ENCODE results near the gene PPIF. TPM values are rescaled to one million over a fixed set of nuclear protein-coding genes. Genes with fewer than 3 reads are reported as not detected.

PPIF gene
- total RNA-seq, 1 donor from 2014 or later, result 23.1 TPM

GRCh38 chr10:79349072-79349491, 1.8 kb downstream of the PPIF start:
- DNase-seq (ENCODE audit: low spot score), result no peak

GRCh38 chr10:79349766-79350406, 2.6 kb downstream of the PPIF start:
- no peak for DNase-seq (ENCODE audit: low spot score)

DNA sequence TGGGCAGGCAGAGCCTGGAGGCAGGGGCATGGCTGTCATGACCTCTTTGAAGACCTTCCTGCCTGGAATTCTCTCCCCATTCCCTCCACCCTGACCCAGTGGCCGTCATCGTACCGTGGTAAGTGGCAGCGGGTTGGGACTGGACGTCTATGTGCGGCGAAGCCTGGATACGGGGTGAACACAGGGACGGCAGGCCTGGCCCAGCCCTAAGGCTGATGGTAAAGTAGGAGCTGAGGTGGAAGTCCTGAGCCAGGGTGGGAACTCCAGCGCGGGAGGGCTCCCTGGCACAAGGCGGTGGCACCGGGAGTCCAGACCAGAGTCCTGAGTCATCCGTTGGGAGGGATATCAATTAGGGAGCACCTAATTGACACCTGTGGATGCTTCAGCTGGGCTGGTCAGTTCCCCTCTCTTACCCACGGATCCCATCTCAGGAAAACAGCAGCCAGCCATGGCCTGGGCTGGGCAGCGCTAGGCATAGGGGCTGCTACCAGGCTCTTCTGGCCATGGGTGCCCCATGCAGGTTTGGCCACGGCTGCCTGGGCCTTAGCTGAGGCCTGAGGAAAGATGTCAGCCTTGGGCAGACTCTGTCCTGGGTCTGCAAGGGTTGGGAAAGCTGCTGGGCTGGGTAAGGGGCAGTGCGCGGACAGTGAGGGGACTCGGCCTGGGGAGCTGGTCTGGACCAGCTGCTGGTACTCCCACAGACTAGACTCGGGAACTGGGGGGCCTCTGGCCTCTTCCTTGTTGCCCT, 3.3 kb downstream of the PPIF start:
- no peak for DNase-seq (ENCODE audit: low spot score)

- no peak for DNase-seq (ENCODE audit: low spot score)
Measured at GRCh38 chr10:79351332-79351731, 4.1 kb downstream of the PPIF start.

DNA sequence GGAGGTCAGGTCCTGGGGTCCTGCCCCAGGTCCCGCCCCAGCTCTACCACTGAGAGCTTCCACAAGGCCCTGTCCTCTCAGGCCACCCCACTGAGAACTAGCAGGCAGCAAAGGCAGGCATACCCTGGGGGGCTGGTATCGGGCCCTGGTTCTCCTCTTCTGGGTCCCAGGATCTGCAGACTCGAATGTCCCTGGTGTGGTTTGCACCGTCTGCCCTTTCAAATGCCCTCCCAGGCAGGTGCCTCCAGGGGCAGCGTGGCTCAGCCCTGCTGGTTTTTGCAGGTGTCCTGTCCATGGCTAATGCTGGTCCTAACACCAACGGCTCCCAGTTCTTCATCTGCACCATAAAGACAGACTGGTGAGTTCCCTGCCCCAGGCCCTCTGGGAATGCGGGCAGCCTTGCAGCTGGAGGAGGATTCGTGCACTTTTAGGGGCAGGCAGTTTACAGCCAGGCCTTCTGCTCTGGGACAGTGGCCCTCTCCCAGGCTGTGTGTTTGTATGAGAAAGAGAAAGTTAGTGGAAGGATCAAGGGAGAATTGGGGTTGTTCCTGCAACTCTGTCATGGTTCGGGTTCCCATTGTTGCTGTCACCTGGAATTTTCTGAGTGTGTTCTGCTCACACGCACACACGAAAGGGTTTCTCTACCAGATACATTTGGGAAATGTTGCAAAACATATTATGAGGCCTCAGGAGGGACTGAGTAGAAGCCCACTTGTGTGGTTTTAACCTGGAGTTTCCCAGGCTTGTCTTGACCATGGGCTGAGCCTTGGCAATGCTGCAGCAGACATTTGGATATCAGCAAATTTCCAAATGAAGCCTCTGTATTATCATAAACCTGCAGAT, 5.0 kb downstream of the PPIF start:
- no peak for DNase-seq (ENCODE audit: low spot score)

GRCh38 chr10:79353000-79353406, 5.7 kb downstream of the PPIF start:
- DNase-seq (ENCODE audit: low spot score), result no peak

GRCh38 chr10:79353726-79354125, 6.5 kb downstream of the PPIF start:
- DNase-seq (ENCODE audit: low spot score), result no peak

GRCh38 chr10:79354141-79354540, 6.9 kb downstream of the PPIF start:
- no peak for DNase-seq (ENCODE audit: low spot score)

DNA sequence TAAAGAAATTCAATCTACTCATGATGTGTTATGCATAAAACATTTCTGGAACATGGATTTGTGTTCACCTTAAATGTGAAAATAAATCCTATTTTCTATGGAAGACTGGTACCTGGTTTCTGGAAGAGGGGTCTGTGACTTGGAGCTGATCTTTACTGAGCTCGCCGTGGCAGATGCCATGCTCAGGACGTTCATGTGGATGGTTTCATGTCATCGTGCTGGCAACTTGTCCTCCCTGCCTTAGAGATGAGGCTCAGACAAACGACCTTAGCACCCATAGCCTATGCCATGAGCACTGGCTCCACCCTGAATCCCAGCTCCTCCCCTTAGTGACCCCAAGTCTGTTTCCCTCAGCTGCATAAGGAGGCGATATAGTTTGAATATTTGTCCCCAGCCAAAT, 7.3 kb downstream of the PPIF start:
- DNase-seq (ENCODE audit: low spot score), result no peak

GRCh38 chr10:79355420-79356017, 8.2 kb downstream of the PPIF start:
- DNase-seq (ENCODE audit: low spot score), result no peak

DNA sequence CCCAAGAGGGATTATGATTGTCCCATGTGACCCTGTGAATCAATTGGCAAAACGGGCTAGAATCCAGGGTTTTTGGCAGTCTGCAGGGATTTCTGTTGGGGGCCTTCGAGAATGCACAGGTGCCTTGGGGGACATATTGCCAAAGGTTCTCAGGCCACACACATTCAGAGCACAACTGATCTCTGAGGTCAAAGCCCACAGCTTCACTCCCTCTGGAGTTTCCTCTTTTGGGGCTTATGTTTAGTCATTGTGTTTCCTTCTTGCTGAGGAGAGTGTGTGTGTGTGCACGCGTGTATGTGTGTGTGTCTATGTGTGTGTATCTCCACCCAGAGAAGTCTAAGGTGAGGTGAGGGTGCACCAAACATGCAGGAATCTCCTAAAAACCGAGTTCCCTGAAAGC, 8.8 kb downstream of the PPIF start:
- no peak for DNase-seq (ENCODE audit: low spot score)

DNA sequence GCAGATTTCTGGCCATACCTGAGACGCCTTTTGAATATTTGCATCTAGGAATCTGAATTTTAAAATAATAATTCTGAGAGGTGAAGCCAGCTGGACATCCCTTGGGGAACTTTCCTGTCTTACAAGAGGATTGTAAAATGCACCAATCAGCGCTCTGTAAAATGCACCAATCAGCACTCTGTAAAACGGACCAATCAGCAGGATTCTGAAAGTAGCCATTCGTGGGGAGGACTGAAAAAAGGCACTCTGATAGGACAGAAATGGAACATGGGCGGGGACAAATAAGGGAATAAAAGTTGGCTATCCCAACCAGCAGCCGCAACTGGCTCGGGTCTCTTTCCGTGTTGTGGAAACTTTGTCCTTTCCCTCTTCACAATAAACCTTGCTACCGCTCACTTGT, 9.9 kb downstream of the PPIF start:
- DNase-seq (ENCODE audit: low spot score), result no peak

DNA sequence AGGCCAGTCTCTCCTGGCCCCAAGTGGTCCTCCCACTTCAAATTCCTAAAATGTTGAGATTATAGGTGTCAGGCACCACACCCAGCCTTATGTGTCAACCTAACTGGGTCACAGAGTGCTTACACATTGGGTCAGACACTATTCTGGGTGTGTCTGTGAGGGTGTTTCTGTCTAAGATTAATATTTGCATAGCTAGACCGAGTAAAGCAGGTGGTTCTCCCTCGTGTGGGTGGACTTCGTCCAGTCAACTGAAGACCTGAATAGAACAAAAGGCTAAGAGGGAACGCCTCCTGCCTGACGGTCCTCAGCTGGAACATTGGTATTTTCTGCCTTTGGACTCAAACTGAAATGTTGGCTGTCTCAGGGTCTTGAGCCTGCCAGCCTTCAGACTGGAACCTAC, 11.5 kb downstream of the PPIF start:
- DNase-seq (ENCODE audit: low spot score), result no peak

- DNase-seq (ENCODE audit: low spot score), result no peak
Measured at GRCh38 chr10:79359816-79360498, 12.7 kb downstream of the PPIF start.

DNA sequence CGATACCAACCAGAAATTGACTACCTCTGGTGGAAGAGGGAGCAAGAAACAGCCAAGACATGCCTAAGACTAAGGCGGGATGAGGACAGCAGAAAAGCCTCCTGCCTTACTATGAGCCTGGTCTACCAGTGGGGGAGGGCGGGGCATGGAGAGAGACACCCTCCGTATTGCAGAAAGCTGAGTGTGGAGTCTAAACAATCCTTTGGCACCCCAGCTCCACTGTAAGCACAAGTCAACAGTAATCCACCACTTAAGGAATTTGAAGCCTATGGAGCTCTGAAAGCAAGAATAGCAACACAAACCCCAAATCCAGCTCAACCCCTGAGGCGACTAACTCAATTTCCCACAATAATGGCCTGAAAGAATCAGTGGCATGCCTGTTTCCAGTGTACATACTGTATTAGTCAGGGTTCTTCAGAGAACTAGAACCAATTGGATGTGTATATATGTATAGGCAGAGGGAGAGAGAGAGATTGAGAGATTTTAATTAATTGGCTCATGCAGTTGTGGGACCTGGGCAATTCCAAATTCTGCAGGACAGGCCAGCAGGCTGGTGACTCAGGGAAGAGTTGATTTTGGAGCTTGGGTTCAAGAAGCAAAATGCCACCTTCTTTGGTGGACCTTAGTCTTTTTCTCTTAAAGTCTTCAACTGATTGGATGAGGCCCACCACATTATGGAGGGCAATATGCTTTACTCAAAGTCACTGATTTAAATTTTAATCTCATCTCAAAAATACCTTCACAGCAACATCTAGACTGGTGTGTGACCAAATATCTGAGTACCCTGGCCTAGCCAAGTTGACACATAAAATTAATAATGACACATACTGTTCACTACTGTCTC, 13.5 kb downstream of the PPIF start:
- no peak for DNase-seq (ENCODE audit: low spot score)

- no peak for DNase-seq (ENCODE audit: low spot score)
Measured at GRCh38 chr10:79361726-79362397, 14.6 kb downstream of the PPIF start.

DNA sequence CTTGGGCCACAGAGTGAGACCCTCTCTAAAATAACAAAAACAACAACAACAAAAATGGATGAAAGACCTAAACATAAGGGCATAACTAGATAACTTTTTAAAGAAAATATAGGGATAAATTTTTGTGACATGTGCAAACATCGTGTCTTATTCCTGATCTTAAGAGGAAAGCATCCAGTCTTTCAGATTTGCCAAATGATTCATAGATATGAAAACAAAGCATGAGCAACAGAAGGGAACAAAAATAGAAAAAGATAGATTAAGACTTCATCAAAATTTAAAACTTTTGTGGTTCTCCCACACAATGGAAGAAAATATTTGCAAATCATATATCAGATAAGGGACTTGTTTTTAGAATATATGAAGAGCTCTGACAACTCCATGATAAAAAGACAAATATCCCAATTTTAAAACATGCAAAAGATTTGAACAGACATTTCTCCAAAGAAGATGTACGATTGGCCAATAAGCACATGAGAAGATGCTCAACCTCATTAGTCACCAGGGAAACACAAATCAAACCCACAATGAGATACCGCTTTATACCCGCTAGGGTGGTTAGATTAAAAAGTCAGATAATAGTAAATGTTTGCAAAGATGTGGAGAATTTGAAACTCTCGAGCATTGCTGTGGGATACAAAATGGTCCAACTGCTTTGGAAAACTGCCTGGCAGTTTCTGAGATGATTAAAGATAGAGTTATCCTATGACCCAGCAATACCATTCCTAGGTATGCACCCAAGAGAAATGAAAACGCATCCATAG, 20.3 kb downstream of the PPIF start:
- DNase-seq (ENCODE audit: low spot score), result no peak

- no peak for DNase-seq (ENCODE audit: low spot score)
Measured at GRCh38 chr10:79372871-79373270, 25.6 kb downstream of the PPIF start.
